ENCODE results near the gene NHS.
"Not testable (repeated sequence)": the region's sequence is repeated elsewhere in the genome, so short reads cannot be mapped to it uniquely, and the experiment has no call there.

Gene NHS

GRCh38 chrX:17567821-17568220, 192.8 kb downstream of the NHS start:
- H3K9ac ChIP-seq (ENCODE audit: low read depth, low read length) = no peak overlapping the region
- TF ChIP-seq CTCF (IDR thresholded peaks at IDR 0.05; ENCODE audit: borderline replicate concordance, extremely low read depth, low read length, poor library complexity, severe bottlenecking) (no peak), EZH2 (IDR thresholded peaks at IDR 0.05; ENCODE audit: borderline replicate concordance, low read depth, low read length, severe bottlenecking) (no peak)
- H4K20me1 ChIP-seq (ENCODE audit: insufficient read depth, low read length) = no peaks in the 10 kb centered on the region
- H3K9me3 ChIP-seq (ENCODE audit: insufficient read depth, low read length, severe bottlenecking) = no peaks in the 10 kb centered on the region
- no peak for ATAC-seq (ENCODE audit: insufficient read depth, low read depth)
- H3K79me2 ChIP-seq (ENCODE audit: insufficient read depth, low read length) = no peaks in the 10 kb centered on the region
- no peak overlapping the region for H2AFZ ChIP-seq (ENCODE audit: low read depth, low read length)
- H3K4me3 ChIP-seq (ENCODE audit: low read depth in 1 of 2, low read length in 2 of 2) = no peak overlapping the region
- DNase-seq = no peak
- H3K27ac ChIP-seq (ENCODE audit: low read length) = no peak overlapping the region
- H3K27me3 ChIP-seq (ENCODE audit: insufficient read depth, low read length, poor library complexity) = no peaks in the 10 kb centered on the region
- H3K4me2 ChIP-seq (ENCODE audit: insufficient read depth, low read length) = no peak overlapping the region
- no peaks in the 10 kb centered on the region for H3K4me1 ChIP-seq (ENCODE audit: insufficient read depth, low read length)
- no peaks in the 10 kb centered on the region for H3K36me3 ChIP-seq (ENCODE audit: insufficient read depth, low read length)

GRCh38 chrX:17568804-17569203, 193.8 kb downstream of the NHS start:
- not testable (repeated sequence) for H3K79me2 ChIP-seq (ENCODE audit: insufficient read depth, low read length); H3K27me3 ChIP-seq (ENCODE audit: insufficient read depth, low read length, poor library complexity); H3K4me1 ChIP-seq (ENCODE audit: insufficient read depth, low read length); H3K4me3 ChIP-seq (ENCODE audit: low read depth in 1 of 2, low read length in 2 of 2); H3K9me3 ChIP-seq (ENCODE audit: insufficient read depth, low read length, severe bottlenecking); H4K20me1 ChIP-seq (ENCODE audit: insufficient read depth, low read length); DNase-seq; H3K4me2 ChIP-seq (ENCODE audit: insufficient read depth, low read length); H3K36me3 ChIP-seq (ENCODE audit: insufficient read depth, low read length); ATAC-seq (ENCODE audit: insufficient read depth, low read depth); H3K27ac ChIP-seq (ENCODE audit: low read length); H3K9ac ChIP-seq (ENCODE audit: low read depth, low read length); H2AFZ ChIP-seq (ENCODE audit: low read depth, low read length)

- no peak overlapping the region for H2AFZ ChIP-seq (ENCODE audit: low read depth, low read length)
- H3K4me3 ChIP-seq (ENCODE audit: low read depth in 1 of 2, low read length in 2 of 2) = no peak overlapping the region
- H3K4me1 ChIP-seq (ENCODE audit: insufficient read depth, low read length) = no peaks in the 10 kb centered on the region
- no peaks in the 10 kb centered on the region for H3K36me3 ChIP-seq (ENCODE audit: insufficient read depth, low read length)
- no peaks in the 10 kb centered on the region for H3K27me3 ChIP-seq (ENCODE audit: insufficient read depth, low read length, poor library complexity)
- H3K79me2 ChIP-seq (ENCODE audit: insufficient read depth, low read length) = no peaks in the 10 kb centered on the region
- H3K4me2 ChIP-seq (ENCODE audit: insufficient read depth, low read length) = no peak overlapping the region
- TF ChIP-seq CTCF (IDR thresholded peaks at IDR 0.05; ENCODE audit: borderline replicate concordance, extremely low read depth, low read length, poor library complexity, severe bottlenecking) (no peak), EZH2 (IDR thresholded peaks at IDR 0.05; ENCODE audit: borderline replicate concordance, low read depth, low read length, severe bottlenecking) (no peak)
- H3K9me3 ChIP-seq (ENCODE audit: insufficient read depth, low read length, severe bottlenecking) = no peaks in the 10 kb centered on the region
- H3K9ac ChIP-seq (ENCODE audit: low read depth, low read length) = no peak overlapping the region
- ATAC-seq (ENCODE audit: insufficient read depth, low read depth) (no peak), DNase-seq (no peak)
- H3K27ac ChIP-seq (ENCODE audit: low read length) = no peak overlapping the region
- H4K20me1 ChIP-seq (ENCODE audit: insufficient read depth, low read length) = no peaks in the 10 kb centered on the region
These were observed 204.0 kb downstream of the NHS start for GRCh38 chrX:17579026-17579425.

- no peak for ATAC-seq (ENCODE audit: insufficient read depth, low read depth)
- Histone ChIP-seq H3K27ac (ENCODE audit: low read length) (no peak overlapping the region), H3K9ac (ENCODE audit: low read depth, low read length) (no peak overlapping the region), H3K4me3 (ENCODE audit: low read depth in 1 of 2, low read length in 2 of 2) (no peak overlapping the region), H3K79me2 (ENCODE audit: insufficient read depth, low read length) (no peaks in the 10 kb centered on the region), H4K20me1 (ENCODE audit: insufficient read depth, low read length) (no peaks in the 10 kb centered on the region), H2AFZ (ENCODE audit: low read depth, low read length) (no peak overlapping the region), H3K9me3 (ENCODE audit: insufficient read depth, low read length, severe bottlenecking) (no peaks in the 10 kb centered on the region), H3K36me3 (ENCODE audit: insufficient read depth, low read length) (no peaks in the 10 kb centered on the region), H3K27me3 (ENCODE audit: insufficient read depth, low read length, poor library complexity) (no peaks in the 10 kb centered on the region), H3K4me1 (ENCODE audit: insufficient read depth, low read length) (no peaks in the 10 kb centered on the region), H3K4me2 (ENCODE audit: insufficient read depth, low read length) (no peak overlapping the region)
- no peak for DNase-seq
- TF ChIP-seq CTCF (IDR thresholded peaks at IDR 0.05; ENCODE audit: borderline replicate concordance, extremely low read depth, low read length, poor library complexity, severe bottlenecking) = no peak
- no peak for TF ChIP-seq EZH2 (IDR thresholded peaks at IDR 0.05; ENCODE audit: borderline replicate concordance, low read depth, low read length, severe bottlenecking)
These were observed 205.6 kb downstream of the NHS start for GRCh38 chrX:17580539-17581152.
